Forelimb muscle (tissue), 1 donor: ENCODE results near the gene IL18RAP. TPM values are rescaled to one million over a fixed set of nuclear protein-coding genes. Genes with fewer than 3 reads are reported as not detected.

Experiments
- polyA plus RNA-seq: library from polyadenylated mRNA; unstranded; fragments of 120-200 nt; gene quantifications from one replicate; pipeline ENCODE4 v1.2.1, GENCODE V29; 2013; ENCODE audit not compliant: insufficient read length

IL18RAP gene
- polyA plus RNA-seq, 1 donor: 0.34 TPM

Other genes with a start within 250 kb of the IL18RAP start
- 0.18 TPM for gene IL1RL2, start 236.1 kb upstream of the IL18RAP start, polyA plus RNA-seq
- gene IL1RL1, start 111.6 kb upstream of the IL18RAP start, polyA plus RNA-seq: 0.35 TPM
- gene IL18R1, start 67.4 kb upstream of the IL18RAP start, polyA plus RNA-seq: 0.57 TPM
- not detected for gene SLC9A4, start 50.1 kb downstream of the IL18RAP start, polyA plus RNA-seq
- gene SLC9A2, start 196.4 kb downstream of the IL18RAP start, polyA plus RNA-seq: 2.6 TPM